HepG2 (cell line): ENCODE results near the gene FURIN. TPM values are rescaled to one million over a fixed set of nuclear protein-coding genes. Genes with fewer than 3 reads are reported as not detected.
A peak's percentile ranks its signal among the peaks of the same experiment; 100 is the strongest.

ENCODE experiments used
- MEIS1 ChIP-seq: sonication (generic); formaldehyde crosslinking; IDR thresholded peaks from 2 replicates; pipeline ENCODE4 v1.9.0; 2021; ENCODE audit warnings: mild to moderate bottlenecking, missing genetic modification reagents, moderate library complexity, borderline replicate concordance
- NFE2L2 ChIP-seq: fragments of 150-350 bp; IDR thresholded peaks from 2 replicates; pipeline ENCODE4 v1.6.1; 2014; ENCODE audit warnings: low read length
- RBFOX2 ChIP-seq: fragments of 200-400 bp; formaldehyde crosslinking; IDR thresholded peaks from 2 replicates; pipeline ENCODE4 v1.6.1; 2017; ENCODE audit warnings: low read depth, mild to moderate bottlenecking, low read length
- REXO4 ChIP-seq: sonication (generic); formaldehyde crosslinking; IDR thresholded peaks from 2 replicates; pipeline ENCODE4 v1.8.0; 2022; ENCODE audit warnings: missing genetic modification reagents, mild to moderate bottlenecking, borderline replicate concordance
- SMC3 ChIP-seq: IDR thresholded peaks from 2 replicates; pipeline ENCODE4 v1.6.1; 2011; ENCODE audit warnings: low read length, improper control_type of control experiment
- SNAI1 ChIP-seq: sonication (generic); formaldehyde crosslinking; IDR thresholded peaks from 2 replicates; pipeline ENCODE4 v1.5.0; 2020; ENCODE audit warnings: mild to moderate bottlenecking, missing genetic modification reagents, borderline replicate concordance
- ZNF121 ChIP-seq: sonication (generic); formaldehyde crosslinking; IDR thresholded peaks from 2 replicates; pipeline ENCODE4 v1.5.0; 2020; ENCODE audit warnings: mild to moderate bottlenecking, missing genetic modification reagents
- ZNF383 ChIP-seq: sonication (generic); formaldehyde crosslinking; IDR thresholded peaks from 2 replicates; pipeline ENCODE4 v1.4.0; 2020; ENCODE audit warnings: missing genetic modification reagents, mild to moderate bottlenecking, borderline replicate concordance
- polyA plus RNA-seq, 8 experiments: library from polyadenylated mRNA; depleted of rRNA in 3 of 8; stranded (reverse) in 7 of 8; unstranded in 1 of 8; fragments of >200 nt; fragmentation: Illumina TruSeq in 4 of 8; extraction: Trizol in 4 of 8; gene quantifications; 2 replicates each; pipeline versions ENCODE4 v1.2.1 to v1.2.3, GENCODE V29; 2011 to 2016; ENCODE audit warnings: low read depth in 4 of 8, missing spikeins in 1 of 8, mixed read lengths in 1 of 8; ENCODE audit not compliant: insufficient read depth in 1 of 8
- total RNA-seq, 5 experiments: library from RNA; depleted of rRNA; stranded (reverse); fragments of >200 nt; fragmentation: Illumina TruSeq; extraction: Trizol; gene quantifications; 2 replicates each; pipeline ENCODE4 v1.2.3, GENCODE V29; 2016; ENCODE audit warnings: low read depth in 1 of 5
- TF ChIP-seq, protein P1 (sequence below): sonication (generic); formaldehyde crosslinking; IDR thresholded peaks from 2 replicates; pipeline ENCODE4 v1.4.0; 2020; ENCODE audit warnings: missing genetic modification reagents
- TF ChIP-seq, protein P2 (sequence below): sonication (generic); formaldehyde crosslinking; IDR thresholded peaks from 2 replicates; pipeline ENCODE4 v1.4.0; 2020; ENCODE audit warnings: missing genetic modification reagents
- TF ChIP-seq, protein P3 (sequence below): IDR thresholded peaks from 2 replicates; pipeline ENCODE4 v1.6.1; 2016; ENCODE audit warnings: missing biosample characterization, missing genetic modification reagents, low read depth
- TF ChIP-seq, protein P4 (sequence below): sonication (generic); formaldehyde crosslinking; conservative IDR thresholded peaks from 2 replicates; pipeline ENCODE4 v1.8.0; 2022; ENCODE audit warnings: low read depth, missing genetic modification reagents
- TF ChIP-seq, protein P5 (sequence below): sonication (generic); formaldehyde crosslinking; IDR thresholded peaks from 2 replicates; pipeline ENCODE4 v1.8.1; 2023; ENCODE audit warnings: mild to moderate bottlenecking, inconsistent platforms, moderate library complexity, missing genetic modification reagents, borderline replicate concordance
- TF ChIP-seq, protein P6 (sequence below), 2 experiments: sonication (generic) in 1 of 2; formaldehyde crosslinking in 1 of 2; IDR thresholded peaks; 2 replicates each; pipeline versions ENCODE4 v1.5.1 to v1.6.1; 2011 to 2020; ENCODE audit warnings: borderline replicate concordance in 1 of 2, low read depth in 1 of 2, low read length in 1 of 2, mild to moderate bottlenecking in 1 of 2, missing genetic modification reagents in 1 of 2, moderate library complexity in 1 of 2
- TF ChIP-seq, protein P7 (sequence below): sonication (generic); formaldehyde crosslinking; conservative IDR thresholded peaks from 2 replicates; pipeline ENCODE4 v1.8.0; 2022; ENCODE audit warnings: mild to moderate bottlenecking, moderate library complexity, missing genetic modification reagents

Gene FURIN
- total and polyA plus RNA-seq, 2 of the 13 experiments (the other 11 are each of a cell fraction or from before 2014, with no cell fraction given): 15.2 to 17.4 TPM

DNA sequence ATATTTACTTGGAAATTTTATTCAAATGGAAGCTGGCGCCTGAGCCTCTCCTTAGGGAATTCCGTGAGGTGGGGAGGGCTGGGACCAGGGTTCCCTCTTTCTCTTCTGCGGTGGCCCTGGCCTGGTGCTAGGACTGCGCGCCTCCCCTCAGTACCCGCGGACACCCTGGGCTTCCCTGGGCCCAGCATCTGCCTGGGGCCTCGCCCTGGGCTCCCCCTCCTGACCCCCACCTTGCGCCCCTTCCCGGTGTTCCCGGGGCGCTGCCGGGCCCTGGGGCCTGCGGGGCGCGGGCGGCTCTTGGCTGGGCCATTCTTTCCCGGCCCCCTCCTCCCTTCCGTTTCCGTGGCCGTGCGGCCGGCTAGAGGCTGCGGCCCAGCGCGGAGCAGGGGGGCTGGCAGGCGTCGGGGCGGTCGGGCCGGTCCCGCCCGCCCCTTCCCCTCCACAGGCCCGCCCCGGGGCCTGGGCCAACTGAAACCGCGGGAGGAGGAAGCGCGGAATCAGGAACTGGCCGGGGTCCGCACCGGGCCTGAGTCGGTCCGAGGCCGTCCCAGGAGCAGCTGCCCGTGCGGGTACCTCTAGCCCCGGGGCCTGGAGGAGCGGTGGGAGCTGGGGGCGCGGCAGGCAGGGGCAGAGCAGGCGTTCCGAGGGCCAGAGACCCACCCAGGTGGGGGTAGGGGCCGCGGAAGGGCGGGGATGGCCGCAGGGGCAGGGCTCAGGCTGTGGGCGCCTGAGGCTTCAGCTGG lies 15.8 kb downstream of the FURIN start, which contains the start of gene FES (continued):
- TF ChIP-seq MEIS1 (CRISPR knock-in tag): no peak
- TF ChIP-seq, protein P1, sequence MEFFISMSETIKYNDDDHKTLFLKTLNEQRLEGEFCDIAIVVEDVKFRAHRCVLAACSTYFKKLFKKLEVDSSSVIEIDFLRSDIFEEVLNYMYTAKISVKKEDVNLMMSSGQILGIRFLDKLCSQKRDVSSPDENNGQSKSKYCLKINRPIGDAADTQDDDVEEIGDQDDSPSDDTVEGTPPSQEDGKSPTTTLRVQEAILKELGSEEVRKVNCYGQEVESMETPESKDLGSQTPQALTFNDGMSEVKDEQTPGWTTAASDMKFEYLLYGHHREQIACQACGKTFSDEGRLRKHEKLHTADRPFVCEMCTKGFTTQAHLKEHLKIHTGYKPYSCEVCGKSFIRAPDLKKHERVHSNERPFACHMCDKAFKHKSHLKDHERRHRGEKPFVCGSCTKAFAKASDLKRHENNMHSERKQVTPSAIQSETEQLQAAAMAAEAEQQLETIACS (CRISPR knock-in tag): no peak
- TF ChIP-seq REXO4 (CRISPR knock-in tag): no peak
- TF ChIP-seq, protein P2, sequence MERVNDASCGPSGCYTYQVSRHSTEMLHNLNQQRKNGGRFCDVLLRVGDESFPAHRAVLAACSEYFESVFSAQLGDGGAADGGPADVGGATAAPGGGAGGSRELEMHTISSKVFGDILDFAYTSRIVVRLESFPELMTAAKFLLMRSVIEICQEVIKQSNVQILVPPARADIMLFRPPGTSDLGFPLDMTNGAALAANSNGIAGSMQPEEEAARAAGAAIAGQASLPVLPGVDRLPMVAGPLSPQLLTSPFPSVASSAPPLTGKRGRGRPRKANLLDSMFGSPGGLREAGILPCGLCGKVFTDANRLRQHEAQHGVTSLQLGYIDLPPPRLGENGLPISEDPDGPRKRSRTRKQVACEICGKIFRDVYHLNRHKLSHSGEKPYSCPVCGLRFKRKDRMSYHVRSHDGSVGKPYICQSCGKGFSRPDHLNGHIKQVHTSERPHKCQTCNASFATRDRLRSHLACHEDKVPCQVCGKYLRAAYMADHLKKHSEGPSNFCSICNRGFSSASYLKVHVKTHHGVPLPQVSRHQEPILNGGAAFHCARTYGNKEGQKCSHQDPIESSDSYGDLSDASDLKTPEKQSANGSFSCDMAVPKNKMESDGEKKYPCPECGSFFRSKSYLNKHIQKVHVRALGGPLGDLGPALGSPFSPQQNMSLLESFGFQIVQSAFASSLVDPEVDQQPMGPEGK (CRISPR knock-in tag): peak; percentile 28
- TF ChIP-seq SMC3: no peak
- no peak for TF ChIP-seq SNAI1 (CRISPR knock-in tag)
- no peak for TF ChIP-seq ZNF121 (CRISPR knock-in tag)
- TF ChIP-seq, protein P3, sequence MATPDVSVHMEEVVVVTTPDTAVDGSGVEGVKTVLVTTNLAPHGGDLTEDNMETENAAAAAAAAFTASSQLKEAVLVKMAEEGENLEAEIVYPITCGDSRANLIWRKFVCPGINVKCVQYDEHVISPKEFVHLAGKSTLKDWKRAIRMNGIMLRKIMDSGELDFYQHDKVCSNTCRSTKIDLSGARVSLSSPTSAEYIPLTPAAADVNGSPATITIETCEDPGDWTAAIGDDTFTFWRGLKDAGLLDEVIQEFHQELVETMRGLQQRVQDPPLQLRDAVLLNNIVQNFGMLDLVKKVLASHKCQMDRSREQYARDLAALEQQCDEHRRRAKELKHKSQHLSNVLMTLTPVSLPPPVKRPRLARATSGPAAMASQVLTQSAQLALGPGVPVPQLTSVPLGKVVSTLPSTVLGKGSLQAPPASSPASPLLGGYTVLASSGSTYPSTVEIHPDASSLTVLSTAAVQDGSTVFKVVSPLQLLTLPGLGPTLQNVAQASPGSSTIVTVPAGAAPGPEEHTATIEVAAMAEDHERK: no peak
- TF ChIP-seq, protein P4, sequence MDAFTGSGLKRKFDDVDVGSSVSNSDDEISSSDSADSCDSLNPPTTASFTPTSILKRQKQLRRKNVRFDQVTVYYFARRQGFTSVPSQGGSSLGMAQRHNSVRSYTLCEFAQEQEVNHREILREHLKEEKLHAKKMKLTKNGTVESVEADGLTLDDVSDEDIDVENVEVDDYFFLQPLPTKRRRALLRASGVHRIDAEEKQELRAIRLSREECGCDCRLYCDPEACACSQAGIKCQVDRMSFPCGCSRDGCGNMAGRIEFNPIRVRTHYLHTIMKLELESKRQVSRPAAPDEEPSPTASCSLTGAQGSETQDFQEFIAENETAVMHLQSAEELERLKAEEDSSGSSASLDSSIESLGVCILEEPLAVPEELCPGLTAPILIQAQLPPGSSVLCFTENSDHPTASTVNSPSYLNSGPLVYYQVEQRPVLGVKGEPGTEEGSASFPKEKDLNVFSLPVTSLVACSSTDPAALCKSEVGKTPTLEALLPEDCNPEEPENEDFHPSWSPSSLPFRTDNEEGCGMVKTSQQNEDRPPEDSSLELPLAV (CRISPR knock-in tag): no peak
- TF ChIP-seq, protein P5, sequence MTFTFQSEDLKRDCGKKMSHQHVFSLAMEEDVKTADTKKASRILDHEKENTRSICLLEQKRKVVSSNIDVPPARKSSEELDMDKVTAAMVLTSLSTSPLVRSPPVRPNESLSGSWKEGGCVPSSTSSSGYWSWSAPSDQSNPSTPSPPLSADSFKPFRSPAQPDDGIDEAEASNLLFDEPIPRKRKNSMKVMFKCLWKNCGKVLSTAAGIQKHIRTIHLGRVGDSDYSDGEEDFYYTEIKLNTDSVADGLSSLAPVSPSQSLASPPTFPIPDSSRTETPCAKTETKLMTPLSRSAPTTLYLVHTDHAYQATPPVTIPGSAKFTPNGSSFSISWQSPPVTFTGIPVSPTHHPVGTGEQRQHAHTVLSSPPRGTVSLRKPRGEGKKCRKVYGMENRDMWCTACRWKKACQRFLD (CRISPR knock-in tag): 0 out of 2 replicates have a peak, but pooled peaks have one; percentile 0
- TF ChIP-seq NFE2L2: no peak
- TF ChIP-seq, protein P6, sequence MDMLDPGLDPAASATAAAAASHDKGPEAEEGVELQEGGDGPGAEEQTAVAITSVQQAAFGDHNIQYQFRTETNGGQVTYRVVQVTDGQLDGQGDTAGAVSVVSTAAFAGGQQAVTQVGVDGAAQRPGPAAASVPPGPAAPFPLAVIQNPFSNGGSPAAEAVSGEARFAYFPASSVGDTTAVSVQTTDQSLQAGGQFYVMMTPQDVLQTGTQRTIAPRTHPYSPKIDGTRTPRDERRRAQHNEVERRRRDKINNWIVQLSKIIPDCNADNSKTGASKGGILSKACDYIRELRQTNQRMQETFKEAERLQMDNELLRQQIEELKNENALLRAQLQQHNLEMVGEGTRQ (IDR thresholded peaks at IDR 0.05; ENCODE audit: low read depth, low read length): no peak
- TF ChIP-seq, protein P6 (CRISPR knock-in tag; IDR thresholded peaks at IDR 0.05; ENCODE audit: borderline replicate concordance): no peak
- TF ChIP-seq, protein P7, sequence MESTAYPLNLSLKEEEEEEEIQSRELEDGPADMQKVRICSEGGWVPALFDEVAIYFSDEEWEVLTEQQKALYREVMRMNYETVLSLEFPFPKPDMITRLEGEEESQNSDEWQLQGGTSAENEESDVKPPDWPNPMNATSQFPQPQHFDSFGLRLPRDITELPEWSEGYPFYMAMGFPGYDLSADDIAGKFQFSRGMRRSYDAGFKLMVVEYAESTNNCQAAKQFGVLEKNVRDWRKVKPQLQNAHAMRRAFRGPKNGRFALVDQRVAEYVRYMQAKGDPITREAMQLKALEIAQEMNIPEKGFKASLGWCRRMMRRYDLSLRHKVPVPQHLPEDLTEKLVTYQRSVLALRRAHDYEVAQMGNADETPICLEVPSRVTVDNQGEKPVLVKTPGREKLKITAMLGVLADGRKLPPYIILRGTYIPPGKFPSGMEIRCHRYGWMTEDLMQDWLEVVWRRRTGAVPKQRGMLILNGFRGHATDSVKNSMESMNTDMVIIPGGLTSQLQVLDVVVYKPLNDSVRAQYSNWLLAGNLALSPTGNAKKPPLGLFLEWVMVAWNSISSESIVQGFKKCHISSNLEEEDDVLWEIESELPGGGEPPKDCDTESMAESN (CRISPR knock-in tag): no peak
- TF ChIP-seq RBFOX2: peak; percentile 43
- TF ChIP-seq ZNF383: 0 out of 2 replicates have a peak, but pooled peaks have one; percentile 10
